Measurements from ENCODE around the gene NAXE.

The NAXE gene

DNA sequence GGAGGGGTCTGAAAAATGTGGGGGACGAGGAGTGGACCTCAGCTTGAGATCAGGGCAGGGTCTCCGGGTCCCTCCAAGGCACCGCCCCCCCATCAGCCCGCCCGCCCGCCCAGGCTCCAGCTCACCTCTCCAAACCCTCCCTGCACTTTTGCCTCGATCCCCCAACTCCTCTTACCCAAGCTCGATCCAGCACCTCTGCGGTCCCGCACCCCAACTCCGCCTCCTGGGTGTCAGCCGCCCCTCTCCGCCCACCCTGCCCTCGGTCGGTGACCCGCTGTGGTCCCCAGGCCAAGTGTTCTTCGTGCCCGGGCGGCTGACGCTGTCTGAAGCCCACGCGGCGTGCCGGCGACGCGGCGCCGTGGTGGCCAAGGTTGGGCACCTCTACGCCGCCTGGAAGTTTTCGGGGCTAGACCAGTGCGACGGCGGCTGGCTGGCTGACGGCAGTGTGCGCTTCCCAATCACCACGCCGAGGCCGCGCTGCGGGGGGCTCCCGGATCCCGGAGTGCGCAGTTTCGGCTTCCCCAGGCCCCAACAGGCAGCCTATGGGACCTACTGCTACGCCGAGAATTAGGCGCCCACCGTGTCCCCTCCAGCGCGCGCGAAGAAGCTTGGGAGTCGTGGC, 33.3 kb downstream of the NAXE start:
- TF ChIP-seq, protein P1, sequence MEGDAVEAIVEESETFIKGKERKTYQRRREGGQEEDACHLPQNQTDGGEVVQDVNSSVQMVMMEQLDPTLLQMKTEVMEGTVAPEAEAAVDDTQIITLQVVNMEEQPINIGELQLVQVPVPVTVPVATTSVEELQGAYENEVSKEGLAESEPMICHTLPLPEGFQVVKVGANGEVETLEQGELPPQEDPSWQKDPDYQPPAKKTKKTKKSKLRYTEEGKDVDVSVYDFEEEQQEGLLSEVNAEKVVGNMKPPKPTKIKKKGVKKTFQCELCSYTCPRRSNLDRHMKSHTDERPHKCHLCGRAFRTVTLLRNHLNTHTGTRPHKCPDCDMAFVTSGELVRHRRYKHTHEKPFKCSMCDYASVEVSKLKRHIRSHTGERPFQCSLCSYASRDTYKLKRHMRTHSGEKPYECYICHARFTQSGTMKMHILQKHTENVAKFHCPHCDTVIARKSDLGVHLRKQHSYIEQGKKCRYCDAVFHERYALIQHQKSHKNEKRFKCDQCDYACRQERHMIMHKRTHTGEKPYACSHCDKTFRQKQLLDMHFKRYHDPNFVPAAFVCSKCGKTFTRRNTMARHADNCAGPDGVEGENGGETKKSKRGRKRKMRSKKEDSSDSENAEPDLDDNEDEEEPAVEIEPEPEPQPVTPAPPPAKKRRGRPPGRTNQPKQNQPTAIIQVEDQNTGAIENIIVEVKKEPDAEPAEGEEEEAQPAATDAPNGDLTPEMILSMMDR (IDR thresholded peaks at IDR 0.05; ENCODE audit: low read length), result no peak
- TF ChIP-seq EZH2 (IDR thresholded peaks at IDR 0.05; ENCODE audit: borderline replicate concordance, low read length), result no peak
- no peaks in the 10 kb centered on the region for H3K4me1 ChIP-seq (ENCODE audit: insufficient read depth, low read length, severe bottlenecking)
- no peak overlapping the region for H3K4me2 ChIP-seq (ENCODE audit: low read length)
- H3K9me3 ChIP-seq (ENCODE audit: low read length), result no peaks in the 10 kb centered on the region
- no peaks in the 10 kb centered on the region for H3K79me2 ChIP-seq (ENCODE audit: insufficient read depth, low read length)
- no peak overlapping the region for H3K27ac ChIP-seq (ENCODE audit: low read depth, low read length, poor library complexity, severe bottlenecking)
- H3K9ac ChIP-seq (ENCODE audit: low read length), result no peak overlapping the region
- no peaks in the 10 kb centered on the region for H3F3A ChIP-seq (ENCODE audit: insufficient read depth, low read length)
- no peaks in the 10 kb centered on the region for H4K20me1 ChIP-seq (ENCODE audit: insufficient read depth, low read length)
- no peaks in the 10 kb centered on the region for H3K9me2 ChIP-seq (ENCODE audit: low read depth, low read length)
- no peaks in the 10 kb centered on the region for H3K27me3 ChIP-seq (ENCODE audit: insufficient read depth, low read length)
- no peaks in the 10 kb centered on the region for H3K36me3 ChIP-seq (ENCODE audit: insufficient read depth, low read length)
- H3K4me3 ChIP-seq (ENCODE audit: low read depth, low read length, poor library complexity, severe bottlenecking), result no peak overlapping the region
- no peak overlapping the region for H2AFZ ChIP-seq (ENCODE audit: low read length)

DNA sequence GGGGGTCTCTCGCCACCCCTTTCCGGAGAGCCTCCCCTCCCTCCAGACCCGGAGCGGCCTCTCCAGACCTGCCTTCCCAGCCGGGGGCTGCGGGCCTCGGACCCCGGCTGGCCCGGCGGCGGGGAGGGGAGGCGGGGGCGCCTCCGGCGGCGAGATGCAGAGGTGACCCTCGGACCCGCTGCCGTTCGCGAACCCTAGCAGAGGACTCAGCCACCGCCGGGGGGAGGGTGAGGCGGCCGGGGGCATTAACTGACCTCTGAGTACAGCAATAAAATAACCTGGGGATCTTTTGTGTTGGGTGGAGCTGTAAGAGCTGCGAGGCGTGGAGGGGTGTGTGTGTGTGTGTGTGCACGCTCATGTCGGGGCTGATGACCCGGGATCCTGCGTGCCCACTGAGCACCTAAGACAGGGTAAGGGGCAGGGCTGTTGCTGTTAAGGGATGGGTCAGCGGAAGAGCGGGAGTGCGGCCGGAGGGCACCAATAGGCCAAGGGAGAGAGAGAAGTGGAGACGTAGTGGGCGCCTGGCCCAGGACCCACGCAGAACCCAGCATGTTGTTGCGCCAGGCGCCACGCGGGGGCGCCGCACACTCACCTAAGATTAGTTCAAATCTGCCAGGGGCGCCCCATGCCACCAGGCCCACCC, 34.0 kb downstream of the NAXE start:
- no peaks in the 10 kb centered on the region for H3K9me3 ChIP-seq (ENCODE audit: low read length)
- H3K4me1 ChIP-seq (ENCODE audit: insufficient read depth, low read length, severe bottlenecking), result no peaks in the 10 kb centered on the region
- no peaks in the 10 kb centered on the region for H3F3A ChIP-seq (ENCODE audit: insufficient read depth, low read length)
- H3K79me2 ChIP-seq (ENCODE audit: insufficient read depth, low read length), result no peaks in the 10 kb centered on the region
- TF ChIP-seq, protein P1 (IDR thresholded peaks at IDR 0.05; ENCODE audit: low read length), result peak; percentile 85
- TF ChIP-seq EZH2 (IDR thresholded peaks at IDR 0.05; ENCODE audit: borderline replicate concordance, low read length), result no peak
- no peak overlapping the region for H3K4me2 ChIP-seq (ENCODE audit: low read length)
- H2AFZ ChIP-seq (ENCODE audit: low read length), result no peak overlapping the region
- H3K27me3 ChIP-seq (ENCODE audit: insufficient read depth, low read length), result no peaks in the 10 kb centered on the region
- no peaks in the 10 kb centered on the region for H3K36me3 ChIP-seq (ENCODE audit: insufficient read depth, low read length)
- H3K27ac ChIP-seq (ENCODE audit: low read depth, low read length, poor library complexity, severe bottlenecking), result no peak overlapping the region
- H3K4me3 ChIP-seq (ENCODE audit: low read depth, low read length, poor library complexity, severe bottlenecking), result no peak overlapping the region
- H4K20me1 ChIP-seq (ENCODE audit: insufficient read depth, low read length), result no peaks in the 10 kb centered on the region
- H3K9ac ChIP-seq (ENCODE audit: low read length), result no peak overlapping the region
- H3K9me2 ChIP-seq (ENCODE audit: low read depth, low read length), result no peaks in the 10 kb centered on the region

DNA sequence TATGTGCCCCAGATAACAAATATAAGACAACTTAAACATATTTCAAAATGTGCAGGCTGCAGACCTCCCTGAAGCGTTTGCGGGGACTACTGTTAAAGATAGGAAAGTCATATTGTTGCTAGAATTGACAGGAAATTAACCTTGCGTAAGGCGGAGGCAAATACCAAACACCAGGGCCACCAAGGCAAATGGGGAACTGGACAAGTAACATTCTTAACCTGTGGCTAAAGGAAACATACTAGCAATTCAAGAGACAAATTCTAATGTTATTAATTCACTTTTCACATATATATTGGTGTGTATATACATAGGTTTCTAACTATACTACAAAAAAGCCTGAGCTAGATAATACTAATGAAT, 34.5 kb downstream of the NAXE start:
- no peak overlapping the region for H3K9ac ChIP-seq (ENCODE audit: low read length)
- H3K27me3 ChIP-seq (ENCODE audit: insufficient read depth, low read length), result no peaks in the 10 kb centered on the region
- H3K4me1 ChIP-seq (ENCODE audit: insufficient read depth, low read length, severe bottlenecking), result no peaks in the 10 kb centered on the region
- no peaks in the 10 kb centered on the region for H3K9me2 ChIP-seq (ENCODE audit: low read depth, low read length)
- H3K9me3 ChIP-seq (ENCODE audit: low read length), result no peaks in the 10 kb centered on the region
- H3F3A ChIP-seq (ENCODE audit: insufficient read depth, low read length), result no peaks in the 10 kb centered on the region
- H3K79me2 ChIP-seq (ENCODE audit: insufficient read depth, low read length), result no peaks in the 10 kb centered on the region
- H3K4me3 ChIP-seq (ENCODE audit: low read depth, low read length, poor library complexity, severe bottlenecking), result no peak overlapping the region
- H3K4me2 ChIP-seq (ENCODE audit: low read length), result no peak overlapping the region
- no peak overlapping the region for H3K27ac ChIP-seq (ENCODE audit: low read depth, low read length, poor library complexity, severe bottlenecking)
- H3K36me3 ChIP-seq (ENCODE audit: insufficient read depth, low read length), result no peaks in the 10 kb centered on the region
- TF ChIP-seq, protein P1 (IDR thresholded peaks at IDR 0.05; ENCODE audit: low read length), result no peak
- H4K20me1 ChIP-seq (ENCODE audit: insufficient read depth, low read length), result no peaks in the 10 kb centered on the region
- H2AFZ ChIP-seq (ENCODE audit: low read length), result no peak overlapping the region
